GM21576 (cell line): Measurements from ENCODE around the gene NR3C2.
"Not testable (repeated sequence)": the region's sequence is repeated elsewhere in the genome, so short reads cannot be mapped to it uniquely, and the experiment has no call there.

Experiments used
- ATAC-seq: cut with Tn5 transposase; IDR thresholded peaks from one replicate; pipeline ENCODE4 v1.9.1; 2021; ENCODE audit warnings: mild to moderate bottlenecking, moderate library complexity; ENCODE audit not compliant: unreplicated experiment

The NR3C2 gene

DNA sequence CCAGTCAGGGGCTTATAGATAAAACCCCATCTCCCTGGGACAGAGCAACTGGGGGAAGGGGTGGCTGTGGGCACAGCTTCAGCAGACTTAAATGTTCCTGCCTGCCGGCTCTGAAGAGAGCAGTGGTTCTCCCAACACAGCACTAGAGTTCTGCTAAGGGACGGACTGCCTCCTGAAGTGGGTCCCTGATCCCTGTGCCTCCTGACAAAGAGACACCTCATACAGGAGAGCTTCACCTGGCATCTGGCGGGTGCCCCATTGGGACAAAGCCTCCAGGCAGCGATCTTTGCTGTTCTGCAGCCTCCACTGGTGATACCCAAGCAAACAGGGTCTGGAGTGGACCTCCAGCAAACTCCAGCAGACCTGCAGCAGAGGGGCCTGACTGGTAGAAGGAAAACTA lies 359.1 kb downstream of the NR3C2 start:
- ATAC-seq, result not testable (repeated sequence)

DNA sequence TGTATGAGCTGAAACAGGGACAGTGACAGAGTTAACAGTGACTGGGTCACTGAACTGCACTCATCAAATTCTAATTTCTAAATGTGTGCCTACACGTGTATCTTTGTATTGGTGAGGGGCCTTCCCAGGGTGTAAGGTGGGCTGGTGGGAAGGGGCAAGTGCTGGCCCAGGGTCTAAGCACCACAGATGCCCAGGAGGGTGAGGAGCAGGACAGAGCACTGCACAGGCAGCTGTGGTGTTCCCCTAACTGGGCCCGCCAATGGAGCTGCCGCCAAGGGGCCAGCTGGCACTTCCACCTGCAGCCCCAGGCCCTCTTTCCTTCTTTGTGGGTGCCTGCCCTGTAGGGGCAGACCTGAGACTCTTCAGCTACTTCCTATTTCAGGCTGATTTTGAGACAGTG lies 360.5 kb downstream of the NR3C2 start:
- ATAC-seq, result no peak

DNA sequence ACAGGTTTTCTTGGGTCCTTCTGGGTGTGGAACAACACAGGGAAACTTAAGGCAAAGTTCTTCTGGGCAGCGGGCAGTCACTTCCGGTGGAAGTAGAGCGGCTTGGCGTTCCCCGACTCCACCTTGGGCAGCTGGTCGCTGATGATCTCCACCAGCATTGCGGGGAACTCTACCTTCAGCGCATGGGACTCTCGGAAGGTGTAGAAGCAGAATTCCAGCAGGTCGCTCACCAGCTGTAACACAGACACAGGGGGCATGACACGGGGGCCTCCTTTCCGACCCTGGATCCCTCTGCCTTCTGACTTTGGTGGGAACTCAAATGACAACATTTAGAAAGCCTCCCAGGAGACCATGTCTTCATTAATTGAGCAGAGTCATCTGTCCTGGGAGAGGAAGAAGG lies 360.9 kb downstream of the NR3C2 start:
- ATAC-seq, result no peak

DNA sequence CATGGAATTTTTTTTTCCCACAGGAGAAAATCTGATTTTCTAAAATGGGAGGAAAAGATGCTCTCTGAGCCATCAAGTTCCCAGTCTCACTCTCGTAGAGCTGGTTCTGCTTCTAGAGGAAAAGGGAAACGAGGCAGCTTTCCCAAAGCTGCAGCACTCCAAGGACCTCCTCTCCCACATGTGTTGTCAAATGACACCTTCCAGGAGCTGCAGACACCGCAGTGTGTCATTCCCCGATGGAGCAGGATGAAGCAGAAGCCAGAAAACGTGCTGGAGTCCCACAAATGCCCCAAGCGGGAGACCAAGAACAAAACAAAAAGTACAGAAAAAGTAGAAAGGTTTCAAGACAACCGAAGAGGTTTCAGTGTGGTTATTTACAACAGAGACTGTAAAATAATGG lies 362.3 kb downstream of the NR3C2 start:
- ATAC-seq, result no peak

DNA sequence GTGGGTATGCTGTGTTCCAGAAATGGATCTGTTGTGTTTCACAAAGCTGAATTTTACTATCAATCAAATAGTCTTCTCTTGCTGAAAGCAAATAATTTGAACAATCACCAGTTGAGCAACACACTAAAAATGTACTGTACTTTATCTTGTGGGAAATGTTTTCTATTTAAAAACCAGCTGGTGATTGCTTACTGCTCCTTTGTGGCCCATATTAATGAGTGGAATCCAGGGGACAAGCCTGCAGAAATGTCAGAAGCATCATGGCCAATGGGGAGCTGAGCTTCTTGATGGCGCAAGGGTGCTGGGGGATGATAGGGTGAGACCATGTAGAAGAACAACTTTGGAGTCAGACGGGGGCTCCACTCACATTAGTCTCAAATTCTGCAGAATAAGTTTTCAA lies 364.2 kb downstream of the NR3C2 start:
- no peak for ATAC-seq

DNA sequence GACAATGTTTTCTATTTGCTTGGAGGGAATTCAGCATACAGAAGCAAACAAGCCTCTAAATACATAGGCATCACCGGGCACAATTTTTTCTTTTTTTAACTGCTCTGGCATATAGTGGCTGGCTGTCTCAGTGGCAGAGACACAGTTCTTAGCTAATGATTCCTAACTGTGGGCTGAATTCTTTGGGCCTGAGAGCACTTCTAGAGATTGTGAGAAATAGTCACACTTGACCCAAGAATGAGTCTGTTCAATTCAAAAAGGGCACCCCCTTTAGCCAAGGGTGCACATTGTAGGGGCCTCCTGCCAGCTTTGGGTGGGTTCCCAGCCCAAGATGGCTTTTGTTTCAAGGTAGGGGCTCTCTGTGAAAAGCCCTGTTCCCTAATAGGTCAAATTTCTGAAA lies 364.6 kb downstream of the NR3C2 start:
- no peak for ATAC-seq

DNA sequence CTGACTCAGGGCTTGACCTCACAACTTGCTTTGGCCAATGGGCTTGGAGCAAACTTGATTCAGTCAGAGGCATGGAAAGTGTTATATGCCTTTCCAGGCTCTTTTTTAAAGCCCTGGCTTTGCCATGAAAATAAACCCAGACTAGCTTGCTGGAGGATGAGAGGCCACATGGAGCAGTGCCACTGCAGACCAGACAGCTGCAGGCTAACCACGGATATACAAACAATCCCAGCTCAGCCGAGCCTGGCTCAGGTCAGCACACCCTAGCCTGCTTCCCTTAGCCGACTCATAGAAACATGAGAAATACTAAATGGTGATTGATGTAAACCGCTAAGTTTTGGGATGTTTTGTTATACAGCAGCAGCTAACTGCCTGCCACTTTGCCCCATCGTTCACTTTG lies 365.2 kb downstream of the NR3C2 start:
- ATAC-seq, result no peak

DNA sequence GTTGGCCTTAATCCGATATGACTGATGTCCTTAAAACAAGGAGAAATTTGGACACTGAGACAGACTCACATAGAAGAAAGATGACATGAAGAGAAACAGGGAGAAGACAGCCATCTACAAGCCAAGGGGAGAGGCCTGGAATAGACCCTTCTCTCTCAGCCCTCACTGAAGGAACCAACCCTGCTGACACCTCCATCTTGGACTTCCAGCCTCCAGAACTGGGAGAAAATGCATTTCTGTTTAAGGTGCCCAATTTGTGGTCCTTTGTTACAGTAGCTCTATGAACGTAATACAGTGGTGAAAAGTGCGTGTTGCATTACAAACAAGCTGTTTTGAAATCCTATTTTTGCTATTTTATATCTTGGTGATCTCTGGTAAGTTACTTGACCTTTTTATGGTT lies 366.8 kb downstream of the NR3C2 start:
- ATAC-seq, result no peak

DNA sequence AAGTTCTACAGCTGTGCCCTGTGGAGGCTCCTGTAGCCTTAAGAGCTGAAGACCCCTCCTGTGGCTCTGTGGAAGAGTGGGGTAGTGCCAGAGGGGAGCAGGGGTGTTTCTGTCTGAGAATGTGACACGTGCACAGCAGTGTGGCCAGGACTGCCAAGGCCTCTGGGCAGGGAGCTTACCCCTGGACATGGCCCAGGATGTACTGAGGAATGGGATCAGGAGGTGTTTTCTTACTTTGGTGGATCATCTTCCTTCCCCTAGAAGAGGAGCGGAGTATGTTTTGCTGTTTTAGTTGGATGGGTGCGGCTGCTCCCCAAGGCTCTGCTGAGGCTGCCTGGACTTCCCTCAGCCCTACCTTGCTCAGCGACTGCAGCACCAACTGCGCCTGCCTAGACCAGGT lies 367.8 kb downstream of the NR3C2 start:
- no peak for ATAC-seq

DNA sequence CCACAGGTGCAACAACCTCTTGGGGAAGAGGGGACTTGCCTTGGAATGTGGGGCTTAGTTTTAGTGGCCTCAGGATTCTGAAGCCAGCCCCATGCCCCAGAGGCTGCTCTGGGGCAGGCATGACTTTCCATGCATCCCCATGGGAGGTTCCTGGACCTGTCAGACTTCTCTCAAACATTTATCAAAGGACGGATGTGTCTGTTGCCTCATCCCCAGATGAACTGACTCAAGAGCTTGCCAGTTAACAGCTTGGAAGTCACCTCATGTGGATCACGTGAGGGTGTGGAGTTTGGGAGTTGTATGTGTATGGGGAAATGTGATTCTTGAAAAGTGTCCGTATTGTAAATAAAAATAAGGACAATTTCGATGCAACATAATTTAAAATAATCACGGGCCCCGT lies 368.9 kb downstream of the NR3C2 start:
- no peak for ATAC-seq

DNA sequence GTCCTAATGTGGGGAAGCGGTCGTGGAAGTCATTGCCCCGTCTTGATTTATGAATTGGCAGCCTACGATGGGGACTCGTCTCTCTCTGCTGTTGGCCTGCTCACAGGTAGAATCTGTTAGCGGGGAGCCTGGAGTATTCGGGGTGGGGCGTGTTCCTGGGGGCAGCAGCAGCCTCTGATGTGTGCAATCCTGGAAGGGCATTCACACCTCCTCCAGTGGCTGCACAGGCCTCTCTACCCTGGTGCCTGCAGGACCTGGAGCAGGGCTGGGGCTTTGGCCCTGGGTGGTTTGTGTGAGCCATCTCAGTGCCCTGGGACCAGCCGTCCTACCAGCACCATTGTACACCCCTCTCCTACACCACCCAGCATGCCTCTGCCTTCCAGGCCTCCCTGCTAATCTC lies 369.4 kb downstream of the NR3C2 start:
- ATAC-seq, result no peak

DNA sequence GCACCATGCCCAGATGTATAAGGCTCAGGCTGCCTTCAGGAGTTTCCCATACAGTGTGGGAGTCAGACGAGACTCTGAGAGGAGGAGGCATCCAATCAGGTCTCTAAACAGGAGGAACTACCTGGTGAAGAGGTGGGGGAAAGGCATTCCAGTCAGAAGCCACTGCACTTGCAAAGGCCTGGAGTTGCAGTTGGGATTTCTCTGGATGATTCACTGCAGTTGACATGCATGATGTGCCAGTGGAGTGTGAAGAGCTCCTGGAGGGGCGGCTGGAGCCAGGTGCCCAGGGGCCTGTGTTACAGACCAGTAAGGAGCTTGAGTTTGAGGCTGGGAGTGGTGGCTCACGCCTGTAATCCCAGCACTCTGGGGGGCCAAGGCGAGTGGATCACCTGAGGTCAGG lies 371.2 kb downstream of the NR3C2 start:
- ATAC-seq, result no peak

DNA sequence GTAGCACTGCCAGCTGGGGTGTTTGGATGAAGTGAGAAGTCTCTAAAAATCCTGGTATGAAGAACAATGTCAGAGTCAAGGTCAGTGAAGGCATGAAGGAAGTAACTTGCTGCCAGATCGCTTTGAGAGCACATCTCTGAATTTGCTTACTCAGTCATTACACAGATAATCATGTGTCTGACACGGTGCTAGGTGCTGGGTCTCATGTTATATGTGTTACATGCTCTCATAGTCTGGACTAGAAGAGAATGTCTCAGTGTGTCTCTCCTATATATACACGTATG lies 372.4 kb downstream of the NR3C2 start:
- ATAC-seq, result no peak

DNA sequence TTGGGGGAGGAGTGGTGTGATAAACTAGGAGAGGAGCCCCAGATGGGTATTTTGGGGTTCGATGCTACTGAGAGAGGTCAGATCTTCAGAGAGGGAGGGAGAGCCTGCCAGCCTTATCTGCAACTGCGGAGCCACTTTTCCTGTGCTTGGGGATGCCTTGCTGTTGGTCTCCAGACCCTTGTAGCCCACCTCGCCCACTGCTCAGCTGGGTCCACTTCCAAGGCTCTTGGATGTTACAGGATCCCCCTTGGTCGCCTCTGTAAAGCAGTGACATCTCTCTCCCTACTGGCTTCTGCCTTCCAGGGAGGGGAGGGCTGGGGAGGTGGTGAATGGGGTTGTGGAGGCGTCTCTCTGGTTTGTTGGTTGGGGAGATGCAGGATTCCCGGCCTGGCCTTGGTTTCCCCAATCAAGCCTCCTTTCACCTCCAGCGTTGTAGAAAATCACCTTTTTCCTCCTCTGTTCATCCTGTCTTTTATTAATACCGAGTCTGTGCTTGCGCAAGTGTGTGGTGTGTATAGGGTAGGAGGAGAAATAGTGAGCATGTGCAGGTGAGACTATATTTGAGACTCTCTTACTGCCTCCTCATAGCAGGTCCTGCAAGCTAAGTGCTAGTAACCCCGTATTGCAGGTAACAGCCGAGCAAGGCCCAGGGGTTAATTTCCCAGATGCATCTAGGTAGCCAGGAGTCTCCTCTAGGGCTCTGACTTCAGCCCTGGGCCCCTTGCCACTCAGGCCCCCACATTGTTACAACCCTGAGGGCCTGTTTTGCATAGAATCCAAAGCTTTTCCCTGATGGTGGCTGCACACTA lies 372.9 kb downstream of the NR3C2 start:
- ATAC-seq, result no peak

DNA sequence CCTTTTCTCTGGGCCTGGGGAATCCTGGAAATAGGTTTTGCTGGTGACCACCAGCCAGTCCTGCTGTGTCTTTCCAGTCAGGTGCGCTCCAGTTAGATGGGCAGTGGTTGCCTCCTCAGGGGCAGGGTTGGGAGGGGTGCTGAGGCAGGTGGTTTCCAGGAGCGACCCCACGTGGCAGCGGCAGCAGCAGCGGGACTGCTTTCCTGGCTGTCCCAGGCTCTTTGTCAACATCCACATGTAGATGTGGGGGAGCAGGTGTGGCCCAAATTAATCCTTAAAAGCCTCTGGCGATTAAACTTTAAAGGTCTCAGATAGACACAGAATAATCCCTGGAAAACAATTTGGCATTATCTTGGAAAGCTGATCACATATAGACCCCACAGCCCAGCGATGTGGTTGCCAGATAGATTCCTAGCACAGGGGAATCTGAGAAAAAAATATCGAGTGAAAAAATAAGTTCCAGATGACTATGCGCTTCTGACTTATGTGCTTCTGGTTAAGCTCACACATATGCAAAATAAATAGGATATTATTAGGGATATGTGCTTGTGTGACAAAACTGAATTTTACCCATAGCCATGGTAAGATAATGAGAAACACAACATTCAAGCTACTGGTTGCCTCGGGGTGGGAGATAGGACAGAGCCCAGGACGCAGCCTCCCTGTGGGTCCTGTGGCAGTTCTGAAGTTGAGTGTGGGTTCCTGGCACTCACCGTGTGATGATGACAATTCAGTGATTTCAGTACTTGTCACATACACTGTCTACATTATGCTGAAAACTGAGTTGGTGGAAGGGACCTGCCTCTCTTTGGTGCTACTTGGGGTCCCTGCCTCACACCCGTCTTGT lies 373.9 kb downstream of the NR3C2 start:
- no peak for ATAC-seq

DNA sequence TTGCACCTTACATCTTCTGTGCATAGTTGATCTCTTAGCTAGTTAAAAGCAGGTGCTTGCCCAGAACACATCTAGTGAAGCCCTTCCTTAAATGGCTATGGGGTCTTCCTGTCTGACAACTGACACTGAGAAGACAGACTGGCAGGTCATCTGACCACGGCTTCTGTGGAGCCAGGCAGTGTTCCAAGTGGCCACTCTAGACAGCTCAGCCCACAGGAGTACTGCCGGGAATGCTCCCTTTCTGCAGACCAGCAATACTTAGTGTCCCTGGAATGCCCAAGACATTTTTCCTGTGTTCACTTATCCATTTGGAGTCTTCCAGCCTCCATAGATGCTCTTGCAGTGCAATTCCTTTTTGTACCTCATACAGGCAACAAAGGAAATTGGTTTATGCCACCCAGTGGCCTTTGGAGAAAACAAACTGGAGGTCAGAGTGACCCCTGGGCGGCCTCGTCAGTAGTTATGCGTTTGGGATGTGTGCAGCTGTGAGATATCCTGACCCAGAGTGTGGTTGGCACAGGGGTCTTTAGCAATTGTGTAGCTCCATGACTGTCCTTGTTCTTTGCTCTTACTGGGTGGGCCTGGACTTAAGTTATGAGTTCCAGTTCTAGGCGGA lies 374.8 kb downstream of the NR3C2 start:
- ATAC-seq, result no peak

DNA sequence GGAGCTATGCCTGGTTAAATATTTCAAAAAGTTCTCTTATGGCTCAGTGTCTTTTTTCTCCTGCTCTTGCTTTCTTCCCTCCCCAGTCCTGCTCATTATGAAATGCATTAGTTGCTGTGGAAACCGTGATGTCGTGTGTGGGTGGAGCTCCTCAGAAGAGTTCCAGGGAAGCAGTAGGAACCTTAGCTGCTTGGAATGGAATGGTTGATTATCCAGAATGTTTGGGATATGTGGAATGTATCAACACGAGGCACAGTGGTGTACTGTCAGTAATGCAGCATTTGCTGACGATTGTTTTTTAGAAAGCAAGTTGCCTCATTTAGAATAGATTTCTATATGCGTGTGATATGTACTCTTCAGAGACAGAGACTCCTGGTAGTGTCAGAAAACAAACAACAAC lies 377.1 kb downstream of the NR3C2 start:
- no peak for ATAC-seq

DNA sequence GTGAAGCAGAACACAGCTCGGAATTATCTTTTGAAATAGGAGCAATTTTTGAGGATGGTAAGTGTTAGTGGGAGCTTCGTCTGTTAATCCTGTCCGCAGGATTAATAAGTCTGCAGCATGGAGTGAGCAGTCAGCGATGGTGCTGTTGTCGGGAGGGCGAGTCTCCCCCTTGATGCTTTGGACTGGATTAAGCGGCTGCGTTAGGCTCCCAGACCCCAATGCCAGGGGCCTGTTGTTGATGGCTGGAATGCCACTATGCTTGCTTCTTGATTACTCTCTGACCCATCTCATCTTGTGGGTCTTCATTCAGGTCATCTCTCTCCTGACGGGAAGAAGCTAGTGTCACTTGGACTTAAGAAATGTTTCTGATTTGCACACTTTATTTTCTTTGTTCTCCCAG lies 377.8 kb downstream of the NR3C2 start:
- no peak for ATAC-seq

DNA sequence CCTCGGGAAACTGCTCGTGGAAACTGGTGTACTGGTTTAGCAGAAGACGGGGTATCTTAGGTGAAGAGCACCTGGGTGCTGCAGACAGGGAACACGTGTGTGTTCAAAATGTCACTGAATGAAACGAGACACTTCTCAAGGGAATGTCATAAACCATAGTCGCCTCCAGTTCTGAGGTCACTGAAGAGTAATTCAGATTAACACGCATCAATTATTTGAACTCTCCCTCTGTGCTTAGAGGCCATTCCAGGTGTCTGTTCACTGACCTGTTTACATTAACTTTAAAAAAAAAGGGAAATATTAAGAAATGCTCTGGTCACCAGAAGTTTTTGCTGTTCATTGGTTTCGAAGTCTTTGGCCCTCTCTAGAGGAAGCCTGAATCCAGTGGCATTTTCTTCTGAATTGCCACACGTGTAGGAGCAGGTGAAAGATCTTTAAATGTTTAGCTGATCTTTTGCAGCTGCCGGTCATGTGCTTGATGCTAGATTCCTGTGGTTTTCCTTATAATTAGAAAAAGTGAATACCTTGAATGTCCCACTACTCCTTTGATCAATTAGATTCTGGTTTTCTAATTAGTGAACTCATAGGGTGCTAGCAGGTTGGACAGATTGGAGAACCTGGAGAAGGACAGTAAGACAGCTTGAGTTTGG lies 379.8 kb downstream of the NR3C2 start:
- no peak for ATAC-seq

DNA sequence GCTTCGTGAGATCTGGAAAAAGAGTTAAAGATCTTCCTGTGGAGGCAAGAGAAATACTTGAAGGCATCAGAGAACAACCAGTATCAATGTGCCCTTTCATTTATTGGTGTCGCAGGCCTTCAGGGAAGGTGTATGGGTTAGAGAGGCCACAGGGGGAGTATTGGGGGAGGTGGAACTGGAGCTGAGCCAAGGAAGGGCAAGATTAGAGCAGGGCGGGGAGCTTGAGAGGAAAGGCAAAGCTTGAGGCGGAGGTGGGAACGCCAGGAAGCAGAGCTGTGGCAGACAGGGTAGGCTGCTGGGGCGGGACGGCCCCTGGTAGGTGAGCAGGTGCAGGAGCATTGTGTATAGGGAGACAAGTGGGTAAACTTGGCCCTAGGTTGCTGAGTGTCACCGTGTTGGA lies 380.4 kb downstream of the NR3C2 start:
- no peak for ATAC-seq

DNA sequence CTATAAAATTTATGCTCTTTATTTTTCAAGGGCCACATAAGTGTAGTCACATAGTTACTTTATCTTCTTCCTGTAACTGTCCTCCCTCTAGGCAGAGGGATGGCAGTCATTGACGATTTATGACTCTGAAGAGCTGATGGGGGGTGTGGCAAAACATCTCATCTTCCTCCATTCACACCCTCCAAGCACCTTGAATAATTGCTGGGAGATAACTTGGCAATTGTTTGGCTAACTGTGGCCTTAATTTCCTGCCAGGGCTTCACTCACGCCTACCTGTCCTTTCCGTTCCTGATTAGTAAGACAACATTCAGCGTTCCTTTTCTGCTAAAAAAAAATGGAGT lies 381.1 kb downstream of the NR3C2 start:
- ATAC-seq, result no peak
